Left lung (tissue), 10 donors: ENCODE measurements around the gene ROR2. TPM values are rescaled to one million over a fixed set of nuclear protein-coding genes. Genes with fewer than 3 reads are reported as not detected.

Experiments
- ATAC-seq: fragments of 200-7000 bp; cut with Tn5 transposase; one replicate; pipeline ENCODE4 v1.9.1; 2020; ENCODE audit warnings: moderate library complexity
- DNase-seq, 4 donors: peaks; one replicate each; pipeline ENCODE4 v3.0.0-alpha.2; 2013 to 2020
- H3K27ac ChIP-seq, 2 donors: fragments of 200-600 bp; sonication (generic) in 1 of 2; one replicate each; pipeline versions ENCODE4 v1.5.0 to v1.8.0; 2020 to 2021
- H3K27me3 ChIP-seq, 2 donors: fragments of 200-600 bp; sonication (generic) in 1 of 2; one replicate each; pipeline versions ENCODE4 v1.5.0 to v1.8.0; 2020 to 2021
- H3K36me3 ChIP-seq, 2 donors: fragments of 200-600 bp; sonication (generic) in 1 of 2; one replicate each; pipeline versions ENCODE4 v1.5.0 to v1.8.0; 2020 to 2021
- H3K4me1 ChIP-seq, 2 donors: fragments of 200-600 bp; one replicate each; pipeline ENCODE4 v1.8.0; 2021
- H3K4me3 ChIP-seq, 2 donors: fragments of 200-600 bp; sonication (generic) in 1 of 2; one replicate each; pipeline versions ENCODE4 v1.5.0 to v1.8.0; 2020 to 2021; ENCODE audit warnings: mild to moderate bottlenecking in 1 of 2
- H3K9me3 ChIP-seq, 2 donors: fragments of 200-600 bp; sonication (generic) in 1 of 2; one replicate each; pipeline versions ENCODE4 v1.5.0 to v1.8.0; 2020 to 2021
- intact Hi-C, 2 donors: fragments of 100-400 bp; cut with DNase I; formaldehyde crosslinking; loops; one replicate each; pipeline versions ENCODE4 v1.11.2 to v1.14.2; 2022
- polyA plus RNA-seq, 6 donors: library from polyadenylated mRNA; unstranded; fragments of 120-200 nt; gene quantifications; one replicate each; pipeline ENCODE4 v1.2.1, GENCODE V29; 2013; ENCODE audit not compliant: insufficient read length in 6 of 6
- total RNA-seq, 2 donors: library from RNA; stranded (reverse); fragmentation: NEBNext Ultra II Directional; extraction: Animal tissue kit (Norgen Biotek cat#: 25700); gene quantifications; one replicate each; pipeline ENCODE4 v1.2.1, GENCODE V29; 2021
- TF ChIP-seq, protein P1 (sequence below), 2 donors: fragments of 200-600 bp; sonication (generic) in 1 of 2; IDR thresholded peaks; one replicate each; pipeline versions ENCODE4 v1.5.0 to v1.8.0; 2021; ENCODE audit warnings: antibody characterized with exemption in 2 of 2
- donor health status: DM: no; HTN: yes; CAD: no.
- donor health status: DM: no; HTN: no; CAD: no.

ROR2 gene
- total and polyA plus RNA-seq, 8 donors: 11.5 to 36.5 (median 29.7) TPM

GRCh38 chr9:91744114-91744513 lies 205.9 kb downstream of the ROR2 start:
- TF ChIP-seq, protein P1, sequence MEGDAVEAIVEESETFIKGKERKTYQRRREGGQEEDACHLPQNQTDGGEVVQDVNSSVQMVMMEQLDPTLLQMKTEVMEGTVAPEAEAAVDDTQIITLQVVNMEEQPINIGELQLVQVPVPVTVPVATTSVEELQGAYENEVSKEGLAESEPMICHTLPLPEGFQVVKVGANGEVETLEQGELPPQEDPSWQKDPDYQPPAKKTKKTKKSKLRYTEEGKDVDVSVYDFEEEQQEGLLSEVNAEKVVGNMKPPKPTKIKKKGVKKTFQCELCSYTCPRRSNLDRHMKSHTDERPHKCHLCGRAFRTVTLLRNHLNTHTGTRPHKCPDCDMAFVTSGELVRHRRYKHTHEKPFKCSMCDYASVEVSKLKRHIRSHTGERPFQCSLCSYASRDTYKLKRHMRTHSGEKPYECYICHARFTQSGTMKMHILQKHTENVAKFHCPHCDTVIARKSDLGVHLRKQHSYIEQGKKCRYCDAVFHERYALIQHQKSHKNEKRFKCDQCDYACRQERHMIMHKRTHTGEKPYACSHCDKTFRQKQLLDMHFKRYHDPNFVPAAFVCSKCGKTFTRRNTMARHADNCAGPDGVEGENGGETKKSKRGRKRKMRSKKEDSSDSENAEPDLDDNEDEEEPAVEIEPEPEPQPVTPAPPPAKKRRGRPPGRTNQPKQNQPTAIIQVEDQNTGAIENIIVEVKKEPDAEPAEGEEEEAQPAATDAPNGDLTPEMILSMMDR (IDR thresholded peaks at IDR 0.05): no peak

GRCh38 chr9:91741522-91741921 lies 208.5 kb downstream of the ROR2 start:
- intact Hi-C loops: no loop called here

More at GRCh38 chr9:91744114-91744513, 205.9 kb downstream of the ROR2 start:
- peaks cover 0 to 5% of the 10 kb centered on the region in 2 donors for H3K27me3 ChIP-seq
- H3K4me3 ChIP-seq: no peak overlapping the region
- ATAC-seq (no peak), DNase-seq (peak in 1 of 4 donors; percentile 16)
- H3K9me3 ChIP-seq: no peaks in the 10 kb centered on the region
- no peaks in the 10 kb centered on the region for H3K36me3 ChIP-seq
- H3K27ac ChIP-seq: no peak overlapping the region
- H3K4me1 ChIP-seq: no peaks in the 10 kb centered on the region
- intact Hi-C loops: no loop called here

DNA sequence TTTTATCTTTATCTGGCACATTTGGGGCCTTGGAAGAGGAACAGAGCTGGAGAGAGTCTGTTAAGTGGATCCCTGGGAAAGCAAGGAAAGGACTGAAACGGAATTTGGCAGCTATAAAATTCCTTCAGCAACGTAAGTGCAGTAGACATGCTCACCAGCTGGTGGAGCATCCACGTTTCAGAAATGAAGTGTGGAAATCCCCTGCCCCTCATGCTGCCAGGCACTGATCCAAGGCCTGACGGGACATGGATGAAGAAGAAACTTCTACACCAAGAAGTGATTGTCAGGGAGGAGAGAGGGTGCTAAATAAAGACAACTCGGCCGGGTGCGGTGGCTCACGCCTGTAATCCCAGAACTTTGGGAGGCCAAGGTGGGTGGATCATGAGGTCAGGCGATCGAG lies 209.3 kb downstream of the ROR2 start:
- no peak overlapping the region for H3K4me3 ChIP-seq
- H3K36me3 ChIP-seq: no peaks in the 10 kb centered on the region
- ATAC-seq (peak; percentile 35), DNase-seq (peak in 3 of 4 donors; percentile 51 to 86 (median 53))
- no peaks in the 10 kb centered on the region for H3K4me1 ChIP-seq
- no peaks in the 10 kb centered on the region for H3K9me3 ChIP-seq
- intact Hi-C loops: no loop called here
- H3K27me3 ChIP-seq: peaks cover 0 to 9% of the 10 kb centered on the region in 2 donors
- TF ChIP-seq, protein P1 (IDR thresholded peaks at IDR 0.05): no peak
- no peak overlapping the region for H3K27ac ChIP-seq

More at GRCh38 chr9:91741522-91741921, 208.5 kb downstream of the ROR2 start:
- no peak for DNase-seq
- TF ChIP-seq, protein P1 (IDR thresholded peaks at IDR 0.05): no peak
- Histone ChIP-seq H3K4me3 (no peak overlapping the region), H3K27ac (no peak overlapping the region), H3K36me3 (no peaks in the 10 kb centered on the region), H3K9me3 (no peaks in the 10 kb centered on the region), H3K27me3 (peaks cover 0 to 9% of the 10 kb centered on the region in 2 donors), H3K4me1 (no peaks in the 10 kb centered on the region)
- peak; percentile 67 for ATAC-seq

DNA sequence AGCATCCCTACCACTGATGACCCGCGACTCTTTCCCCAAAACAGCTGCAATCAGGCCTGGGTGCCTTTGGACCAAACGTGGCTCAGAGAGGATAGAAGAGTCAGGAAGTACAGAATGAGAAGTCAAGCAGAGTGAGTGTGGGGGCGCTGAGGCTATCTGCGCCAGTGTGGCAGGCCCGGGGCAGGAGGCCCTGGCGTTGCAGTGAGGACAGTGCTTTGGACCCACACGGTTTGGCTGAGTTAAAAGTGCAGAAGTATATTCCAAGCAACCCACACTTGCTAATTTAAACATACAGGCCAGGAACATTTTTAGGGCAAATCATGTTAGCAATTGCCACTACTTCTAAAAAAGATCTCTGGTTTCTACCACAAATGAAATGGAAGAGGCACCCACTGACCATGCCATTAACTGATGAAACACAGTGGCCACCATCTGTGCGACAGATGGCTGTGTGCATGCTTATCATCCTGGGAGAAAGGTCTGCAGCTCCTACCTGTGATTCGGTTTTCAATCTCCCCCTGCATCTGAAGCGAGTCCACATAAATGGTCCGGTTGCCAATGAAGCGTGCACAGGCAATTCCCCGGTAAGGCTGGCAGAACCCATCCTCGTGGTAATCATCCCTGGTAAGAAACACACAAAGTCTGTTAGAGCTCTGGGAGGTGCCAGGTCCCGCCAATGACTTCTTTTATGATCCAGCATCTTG lies 213.0 kb downstream of the ROR2 start:
- Histone ChIP-seq H3K4me1 (no peaks in the 10 kb centered on the region), H3K27ac (no peak overlapping the region), H3K4me3 (no peak overlapping the region), H3K36me3 (no peaks in the 10 kb centered on the region), H3K27me3 (peaks cover 0 to 14% of the 10 kb centered on the region in 2 donors), H3K9me3 (no peaks in the 10 kb centered on the region)
- ATAC-seq: no peak
- no peak for DNase-seq
- TF ChIP-seq, protein P1 (IDR thresholded peaks at IDR 0.05): no peak
- intact Hi-C loops: no loop called here

DNA sequence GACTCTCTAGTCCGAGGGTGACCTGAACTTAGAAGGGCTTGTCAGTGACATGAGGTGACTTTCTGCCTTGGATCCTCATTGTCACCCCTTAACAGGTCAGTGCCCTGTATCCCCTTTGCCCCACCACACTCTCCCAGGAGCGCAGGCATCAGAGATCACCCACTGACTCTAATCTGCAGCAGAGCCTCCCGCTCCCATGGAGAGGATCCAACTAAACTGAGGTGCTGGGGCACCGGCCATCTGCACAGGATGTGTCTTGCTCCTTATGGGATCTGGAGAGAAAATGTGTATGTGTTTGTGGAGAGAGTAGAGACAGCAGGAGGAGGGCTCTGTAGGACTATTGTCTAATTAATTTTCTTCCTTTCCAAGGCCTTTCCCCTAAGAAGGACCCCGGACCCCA lies 213.7 kb downstream of the ROR2 start:
- Histone ChIP-seq H3K27me3 (peaks cover 0 to 14% of the 10 kb centered on the region in 2 donors), H3K36me3 (no peaks in the 10 kb centered on the region), H3K4me1 (no peaks in the 10 kb centered on the region), H3K4me3 (no peak overlapping the region), H3K9me3 (no peaks in the 10 kb centered on the region), H3K27ac (no peak overlapping the region)
- ATAC-seq (no peak), DNase-seq (no peak)
- TF ChIP-seq, protein P1 (IDR thresholded peaks at IDR 0.05): no peak
- intact Hi-C loops: no loop called here
